ENCODE measurements around the gene AK4.
"Not testable (repeated sequence)": the region's sequence is repeated elsewhere in the genome, so short reads cannot be mapped to it uniquely, and the experiment has no call there.

AK4 gene

DNA sequence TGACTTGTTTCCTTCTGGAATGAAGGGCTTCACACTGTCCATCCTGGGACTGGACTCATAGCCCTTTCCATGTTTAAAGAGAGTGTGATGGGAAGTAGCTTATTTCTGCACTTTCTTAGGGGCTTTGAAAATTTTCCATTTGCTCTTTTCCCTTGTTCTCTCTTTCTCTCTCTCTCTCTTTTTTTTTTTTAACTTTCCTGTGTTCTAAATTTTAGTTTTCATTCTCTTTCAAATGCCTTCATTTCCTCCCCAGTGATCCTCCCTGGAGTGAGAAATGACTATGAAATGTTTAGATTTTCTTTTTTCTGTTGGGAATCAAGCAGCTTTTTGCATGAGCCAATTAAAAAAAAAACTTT, 2.1 kb downstream of the AK4 start:
- DNase-seq (ENCODE audit: insufficient read length, low spot score) = no peak
- FAIRE-seq = no peak

DNA sequence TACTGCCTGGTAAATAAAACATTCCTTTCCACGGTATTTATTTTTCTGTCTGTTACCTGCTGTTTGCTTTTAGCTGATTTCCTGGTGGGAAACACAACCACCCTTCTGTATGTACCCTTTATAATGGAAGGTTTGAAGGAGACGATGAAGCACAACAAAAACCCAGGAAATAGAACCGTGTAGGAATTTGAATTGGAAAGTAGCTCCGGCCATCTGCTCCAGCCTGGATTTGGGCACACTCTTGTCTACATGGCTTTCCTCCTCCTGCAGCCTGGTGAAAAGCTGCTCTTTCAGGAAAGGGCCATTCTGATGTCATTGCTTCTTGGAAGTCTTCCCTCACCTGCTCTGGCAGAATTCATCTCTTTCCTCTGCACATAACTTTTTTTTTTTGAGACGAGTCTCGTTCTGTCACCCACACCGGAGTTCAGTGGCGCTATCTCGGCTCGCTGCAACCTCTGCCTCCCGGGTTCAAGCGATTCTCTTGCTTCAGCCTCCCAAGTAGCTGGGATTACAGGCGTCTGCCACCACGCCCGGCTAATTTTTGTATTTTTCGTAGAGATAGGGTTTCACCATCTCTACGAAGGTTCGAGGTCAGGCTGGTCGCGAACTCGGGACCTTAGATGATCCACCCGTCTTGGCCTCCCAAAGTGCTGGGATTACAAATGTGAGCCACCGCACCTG, 2.7 kb downstream of the AK4 start:
- FAIRE-seq (no peak), DNase-seq (ENCODE audit: insufficient read length, low spot score) (no peak)

DNA sequence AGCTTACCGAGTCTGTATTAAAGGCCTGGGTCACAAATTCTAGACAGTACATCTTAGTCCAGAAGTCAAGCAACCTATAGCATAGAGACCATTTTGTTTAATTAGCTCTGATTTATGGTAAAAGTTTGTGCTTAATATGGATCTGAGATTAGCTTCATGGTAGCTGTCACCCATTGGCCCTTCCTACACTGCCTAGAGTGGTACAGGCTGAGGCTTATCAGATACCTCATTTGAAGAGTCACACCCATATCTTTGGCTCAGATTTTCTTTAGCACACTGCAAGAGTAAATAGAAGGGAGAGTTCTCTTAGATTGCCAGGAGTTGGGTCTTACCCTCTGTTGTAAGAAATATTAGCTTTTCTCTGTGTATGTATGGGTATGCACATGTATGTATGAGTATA, 3.6 kb downstream of the AK4 start:
- FAIRE-seq (no peak), DNase-seq (ENCODE audit: insufficient read length, low spot score) (no peak)

DNA sequence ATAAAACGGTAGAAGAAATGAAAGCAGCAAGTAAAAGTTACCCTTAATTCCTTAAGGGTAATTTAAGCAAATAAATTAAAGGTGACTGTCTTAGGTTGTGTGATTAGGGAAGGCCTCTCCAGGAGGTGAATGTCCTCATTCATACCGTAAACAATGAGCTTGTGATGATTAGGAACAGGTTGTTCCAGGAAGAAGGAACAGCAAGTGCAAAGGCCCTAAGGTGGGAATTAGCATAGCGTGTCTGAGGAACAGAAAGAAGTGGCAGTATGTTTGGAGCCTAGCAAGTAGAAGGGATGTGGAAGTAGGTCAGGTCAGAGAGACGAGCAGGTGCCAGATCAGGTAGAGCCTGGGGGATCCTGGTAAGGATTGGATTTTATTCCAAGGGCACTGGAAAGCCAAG, 5.6 kb downstream of the AK4 start:
- FAIRE-seq (no peak), DNase-seq (ENCODE audit: insufficient read length, low spot score) (no peak)

DNA sequence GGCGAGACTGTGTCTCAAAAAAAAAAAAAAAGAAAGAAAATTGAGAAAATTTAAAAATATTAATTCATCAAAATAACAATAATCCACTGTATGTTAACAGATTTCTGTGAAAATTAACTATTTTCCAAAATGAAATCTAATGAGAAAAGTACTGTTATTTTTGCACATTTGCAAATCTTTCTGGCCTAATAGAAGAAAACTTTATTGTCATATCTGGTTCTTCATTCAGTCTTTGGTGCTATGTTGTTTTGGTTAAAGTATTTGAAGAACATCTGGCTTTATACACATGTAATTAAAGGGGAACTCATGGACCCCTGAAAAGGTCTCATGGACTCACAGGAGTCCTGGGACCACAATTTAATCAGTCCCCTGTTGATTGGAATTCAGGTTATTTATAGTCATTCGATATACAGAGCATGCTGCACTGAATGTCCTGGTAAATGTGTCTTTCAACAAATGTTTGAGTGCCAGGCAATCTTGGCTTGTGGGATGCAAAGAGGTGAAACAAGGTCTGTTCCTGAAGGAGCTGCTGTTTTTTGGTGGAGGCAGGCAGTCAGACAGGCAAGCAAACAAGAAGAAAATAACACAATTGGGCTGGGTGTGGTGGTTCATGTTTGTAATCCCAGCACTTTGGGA, 9.0 kb downstream of the AK4 start:
- FAIRE-seq = no peak
- no peak for DNase-seq (ENCODE audit: insufficient read length, low spot score)

DNA sequence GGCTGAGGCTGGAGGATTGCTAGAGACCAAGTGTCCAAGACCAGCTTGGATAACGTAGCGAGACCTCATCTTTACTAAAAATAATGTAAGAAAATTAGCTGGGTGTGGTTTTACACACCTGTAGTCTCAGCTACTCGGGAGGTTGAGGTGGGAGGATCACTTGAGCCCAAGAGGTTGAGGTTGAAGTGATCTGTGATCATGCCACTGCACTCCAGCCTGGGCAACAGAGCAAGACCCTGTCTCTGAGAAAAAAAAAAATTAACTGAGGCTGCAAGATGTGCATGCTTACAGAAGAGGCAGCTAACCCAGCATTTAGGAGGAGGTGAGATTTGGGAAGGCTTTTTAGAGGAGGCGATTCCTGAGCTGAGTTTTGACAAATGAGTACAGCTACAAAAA, 9.5 kb downstream of the AK4 start:
- FAIRE-seq (no peak), DNase-seq (ENCODE audit: insufficient read length, low spot score) (no peak)

DNA sequence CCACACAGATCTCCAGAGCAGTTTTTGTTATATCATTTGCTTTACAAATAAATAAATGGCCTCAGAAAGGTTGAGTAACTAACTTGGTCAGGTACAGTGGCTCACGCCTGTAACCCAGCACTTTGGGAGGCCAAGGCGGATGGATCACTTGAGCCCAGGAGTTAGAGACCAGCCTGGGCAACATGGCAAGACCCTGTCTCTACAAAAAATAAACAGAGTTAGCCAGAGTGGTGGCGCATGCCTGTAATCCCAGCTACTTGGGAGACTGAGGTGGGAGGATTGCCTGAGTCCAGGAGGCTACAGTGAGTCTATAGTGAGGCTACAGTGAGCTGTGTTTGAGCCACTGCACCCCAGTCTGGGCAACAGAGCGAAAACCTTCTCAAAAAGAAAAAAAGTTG, 11.3 kb downstream of the AK4 start:
- not testable (repeated sequence) for DNase-seq (ENCODE audit: insufficient read length, low spot score); FAIRE-seq

DNA sequence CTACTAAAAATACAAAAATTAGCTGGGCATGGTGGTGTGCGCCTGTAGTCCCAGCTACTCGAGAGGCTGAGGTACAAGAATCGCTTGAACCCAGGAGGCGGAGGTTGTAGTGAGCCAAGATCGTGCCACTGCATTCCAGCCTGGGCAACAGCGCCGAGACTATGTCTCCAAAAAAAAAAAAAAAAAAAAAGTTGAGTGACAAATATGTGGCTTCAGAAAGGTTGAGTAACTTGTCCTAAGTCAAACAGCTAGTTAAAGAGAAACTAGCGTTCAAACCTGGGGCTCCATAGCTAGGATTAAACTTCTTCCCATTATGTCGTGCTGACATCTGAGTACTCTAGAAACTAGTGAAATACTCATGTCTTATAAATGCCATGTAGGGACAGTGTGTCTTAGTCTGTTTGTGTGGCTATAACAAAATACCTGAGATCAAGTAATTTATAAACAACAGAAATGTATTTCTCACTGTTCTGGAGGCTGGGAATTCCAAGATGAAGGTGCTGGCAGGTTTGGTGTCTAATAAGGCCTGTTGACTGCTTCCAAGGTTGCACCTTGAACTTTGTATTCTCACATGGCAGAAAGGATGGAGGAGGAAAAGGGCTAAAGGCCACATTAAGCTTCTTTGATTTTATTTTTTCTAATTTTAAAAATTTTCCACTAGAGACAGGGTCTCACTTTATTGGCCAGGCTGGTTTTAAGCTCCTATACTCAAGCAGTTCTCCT, 12.0 kb downstream of the AK4 start:
- DNase-seq (ENCODE audit: insufficient read length, low spot score) (no peak), FAIRE-seq (no peak)

DNA sequence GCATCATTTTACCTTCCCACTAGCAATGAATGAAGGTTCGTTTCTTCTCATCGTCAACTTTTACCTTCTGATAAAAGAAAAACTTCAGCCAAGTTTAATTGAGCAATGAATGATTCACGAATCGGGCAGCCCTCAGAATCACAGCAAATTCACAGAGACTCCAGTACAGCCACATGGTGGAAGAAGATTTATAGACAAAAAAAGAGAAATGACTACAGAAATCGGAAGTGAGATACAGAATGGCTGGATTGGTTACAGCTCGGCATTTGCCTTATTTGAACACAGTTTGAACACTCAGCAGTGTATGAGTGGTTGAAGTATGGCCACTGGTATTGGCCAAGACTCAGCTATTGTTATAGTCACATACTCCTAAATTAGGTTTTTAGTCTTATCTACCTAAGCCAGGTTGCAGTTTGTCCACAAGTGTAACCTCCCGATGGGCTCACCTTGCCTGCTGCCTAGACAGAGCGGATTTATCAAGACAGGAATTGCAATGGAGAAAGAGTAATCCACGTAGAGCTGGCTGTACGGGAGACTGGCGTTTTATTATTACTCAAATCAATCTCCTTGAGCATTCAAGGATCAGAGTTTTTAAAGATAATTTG, 15.3 kb downstream of the AK4 start:
- no peak for DNase-seq (ENCODE audit: insufficient read length, low spot score)
- FAIRE-seq = no peak

DNA sequence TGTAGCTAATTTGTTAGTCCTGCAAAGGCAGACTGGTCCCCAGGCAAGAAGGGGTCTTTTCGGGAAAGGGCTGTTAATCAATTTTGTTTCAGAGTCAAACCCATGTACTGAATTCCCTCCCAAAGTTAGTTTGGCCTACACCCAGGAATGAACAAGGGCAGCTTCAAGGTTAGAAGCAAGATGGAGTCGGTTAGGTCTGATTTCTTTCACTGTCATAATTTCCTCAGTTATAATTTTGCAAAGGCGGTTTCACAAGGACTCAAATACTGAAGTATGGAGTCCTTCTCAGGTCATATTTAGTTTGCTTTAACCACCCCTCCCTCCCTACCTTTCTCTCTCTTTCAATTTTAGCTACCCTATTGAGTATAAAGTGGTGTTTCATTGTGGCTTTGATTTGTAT, 16.1 kb downstream of the AK4 start:
- FAIRE-seq; DNase-seq (ENCODE audit: insufficient read length, low spot score): not testable (repeated sequence)

DNA sequence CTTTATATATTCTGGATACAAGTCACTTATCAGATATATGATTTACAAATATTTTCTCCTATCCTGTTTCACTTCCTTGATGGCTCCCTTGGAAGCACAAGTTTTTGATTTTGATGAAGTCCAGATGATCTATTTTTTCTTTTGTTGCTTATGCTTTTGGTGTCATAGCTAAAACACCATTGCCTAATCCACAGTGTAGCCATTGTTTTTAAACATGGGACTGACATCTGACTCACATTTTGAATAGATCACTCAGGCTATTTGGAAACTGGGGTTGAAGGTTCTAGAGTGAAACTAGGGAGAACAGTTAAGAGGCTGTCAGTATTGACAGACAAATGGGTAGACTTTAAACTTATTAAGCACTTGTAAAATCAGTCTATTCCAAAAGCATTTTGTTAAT, 16.6 kb downstream of the AK4 start:
- FAIRE-seq (peak; percentile 37), DNase-seq (ENCODE audit: insufficient read length, low spot score) (no peak)

DNA sequence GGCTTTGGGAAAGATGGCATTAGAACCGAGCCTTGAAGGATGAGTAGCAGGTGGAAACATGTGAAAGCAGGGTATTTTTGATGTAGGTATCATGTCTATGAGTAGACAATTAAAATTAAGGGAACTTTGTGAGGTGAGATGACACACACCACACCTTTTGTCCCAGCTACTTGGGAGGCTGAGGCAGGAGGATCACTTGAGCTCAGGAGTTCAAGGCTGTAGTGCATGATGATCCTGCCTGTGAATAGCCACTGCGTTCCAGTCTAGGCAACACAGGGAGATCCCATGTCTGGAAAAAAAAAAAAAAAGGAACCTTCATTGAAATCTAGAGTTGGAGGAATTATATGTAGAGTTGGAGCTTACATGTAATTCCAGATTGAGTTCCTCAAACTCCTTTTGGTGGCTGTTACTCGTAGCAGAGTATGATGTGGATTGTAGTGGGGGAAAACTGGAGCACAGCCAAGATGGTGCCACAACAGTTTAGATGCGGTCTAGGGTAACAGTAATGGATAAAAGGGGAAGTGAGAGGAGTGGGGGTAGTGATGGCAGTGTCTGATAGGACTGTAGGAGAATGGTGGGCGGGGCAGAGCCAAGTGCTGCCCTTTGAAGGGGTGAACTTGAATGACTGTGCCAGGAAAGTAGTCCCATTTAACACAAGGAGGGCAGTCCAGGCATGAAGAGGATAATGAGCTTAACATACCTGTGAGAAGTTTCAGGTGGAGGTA, 17.4 kb downstream of the AK4 start:
- FAIRE-seq (peak; percentile 51), DNase-seq (ENCODE audit: insufficient read length, low spot score) (no peak)

DNA sequence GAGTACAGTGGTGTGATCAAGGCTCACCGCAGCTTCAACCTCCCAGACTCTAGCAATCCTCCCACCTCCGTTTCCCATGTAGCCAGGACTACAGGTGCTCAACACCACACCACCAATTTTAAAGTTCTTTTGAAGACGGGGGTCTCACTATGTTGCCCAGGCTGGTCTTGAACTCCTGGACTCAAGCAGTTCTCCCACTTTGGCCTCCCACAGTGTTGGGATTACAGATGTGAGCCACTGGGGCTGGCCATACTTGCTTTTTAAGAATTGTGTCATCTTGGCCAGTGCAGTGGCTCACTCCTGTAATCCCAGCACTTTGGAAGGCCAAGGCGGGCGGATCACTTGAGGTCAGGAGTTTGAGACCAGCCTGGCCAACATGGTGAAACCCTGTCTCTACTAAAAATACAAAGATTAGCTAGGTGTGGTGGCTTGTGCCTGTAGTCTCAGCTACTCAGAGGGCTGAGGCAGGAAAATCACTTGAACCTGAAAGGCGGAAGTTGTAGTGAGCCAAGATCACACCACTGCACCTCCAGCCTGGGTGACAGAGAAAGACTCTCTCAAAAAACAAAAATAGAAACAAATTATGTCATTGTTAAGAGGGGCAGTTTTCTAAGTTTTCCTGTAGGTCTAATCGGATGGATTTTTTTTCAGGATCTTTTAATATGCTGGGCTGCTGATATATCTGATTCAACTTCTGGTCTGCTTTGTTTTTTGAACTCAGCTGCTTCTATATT, 18.7 kb downstream of the AK4 start:
- DNase-seq (ENCODE audit: insufficient read length, low spot score) (no peak), FAIRE-seq (no peak)

DNA sequence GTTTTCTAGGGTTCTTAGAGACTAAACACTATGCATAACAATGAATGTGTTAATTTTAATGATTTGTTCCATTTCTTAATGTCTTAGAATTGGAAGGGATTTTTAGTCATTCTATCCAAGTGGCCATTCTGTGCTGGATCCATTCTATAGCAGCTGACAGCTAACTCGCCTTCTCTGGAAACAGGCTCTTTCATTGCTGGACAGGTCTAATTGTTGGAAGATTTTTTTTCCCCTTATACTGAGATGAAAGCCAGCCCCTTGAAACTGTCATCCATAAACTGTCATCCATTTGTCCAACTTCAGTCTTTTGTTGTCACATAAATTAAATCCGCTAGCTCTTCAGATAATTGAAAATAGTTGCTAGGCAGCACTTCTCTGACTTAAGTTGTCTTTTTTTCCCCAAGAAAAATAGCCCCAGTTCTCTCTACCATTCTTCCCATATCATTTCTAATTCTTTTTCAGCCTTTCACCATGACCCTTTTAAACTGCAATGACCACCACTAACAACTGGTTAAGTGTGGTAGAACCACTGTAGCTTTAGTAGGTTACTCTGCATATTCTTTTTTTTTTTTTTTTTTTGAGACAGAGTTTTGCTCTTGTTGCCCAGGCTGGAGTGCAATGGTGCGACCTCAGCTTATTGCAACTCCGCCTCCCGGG, 19.7 kb downstream of the AK4 start:
- no peak for DNase-seq (ENCODE audit: insufficient read length, low spot score)
- FAIRE-seq = no peak

DNA sequence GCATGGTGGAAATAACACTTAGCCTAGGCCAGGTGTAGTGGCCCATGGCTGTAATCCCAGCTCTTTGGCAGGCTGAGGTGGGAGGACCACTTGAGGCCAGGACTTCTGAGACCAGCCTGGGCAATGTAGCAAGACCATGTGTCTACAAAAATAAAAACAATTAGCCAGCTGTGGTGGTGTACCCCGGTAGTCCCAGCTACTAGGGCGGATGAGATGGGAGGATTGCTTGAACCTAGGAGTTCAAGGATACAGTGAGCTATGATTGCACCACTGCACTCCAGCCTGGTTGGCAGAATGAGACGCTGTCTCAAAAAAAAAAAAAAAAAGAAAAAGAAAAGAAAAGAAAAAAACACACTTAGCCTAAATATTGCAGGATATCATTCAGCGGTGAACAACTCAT, 20.9 kb downstream of the AK4 start:
- no peak for DNase-seq (ENCODE audit: insufficient read length, low spot score)
- FAIRE-seq = no peak

DNA sequence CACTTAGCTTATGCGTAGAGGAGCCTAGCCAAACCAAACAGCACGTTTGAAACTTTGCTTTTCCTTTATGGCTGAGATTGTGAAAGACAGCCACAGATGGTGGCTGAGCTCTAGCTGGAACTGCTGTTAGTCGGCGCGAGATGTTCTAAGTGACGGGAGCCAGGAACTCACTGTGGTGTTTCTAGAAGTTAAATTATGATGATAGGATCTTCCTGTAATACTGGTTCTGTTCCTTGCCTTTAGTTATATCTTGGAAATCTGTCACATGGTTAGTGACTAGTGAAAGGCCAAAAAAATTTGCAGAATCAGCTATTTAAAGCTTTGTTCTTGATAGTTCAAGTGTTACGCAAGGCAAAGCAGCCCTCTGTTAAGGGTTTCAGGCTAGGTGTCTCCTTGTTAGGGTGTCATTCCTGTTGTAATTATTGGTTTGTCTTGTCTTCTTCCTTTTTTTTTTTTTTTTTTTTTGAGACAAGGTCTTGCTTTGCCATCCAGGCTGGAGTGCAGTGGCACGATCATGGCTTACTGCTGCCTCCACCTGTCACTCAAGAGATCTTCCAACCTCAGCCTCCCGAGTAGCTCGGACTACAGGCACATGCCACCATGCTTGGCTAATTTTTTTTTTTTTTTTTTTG, 22.6 kb downstream of the AK4 start:
- no peak for DNase-seq (ENCODE audit: insufficient read length, low spot score)
- FAIRE-seq = no peak

DNA sequence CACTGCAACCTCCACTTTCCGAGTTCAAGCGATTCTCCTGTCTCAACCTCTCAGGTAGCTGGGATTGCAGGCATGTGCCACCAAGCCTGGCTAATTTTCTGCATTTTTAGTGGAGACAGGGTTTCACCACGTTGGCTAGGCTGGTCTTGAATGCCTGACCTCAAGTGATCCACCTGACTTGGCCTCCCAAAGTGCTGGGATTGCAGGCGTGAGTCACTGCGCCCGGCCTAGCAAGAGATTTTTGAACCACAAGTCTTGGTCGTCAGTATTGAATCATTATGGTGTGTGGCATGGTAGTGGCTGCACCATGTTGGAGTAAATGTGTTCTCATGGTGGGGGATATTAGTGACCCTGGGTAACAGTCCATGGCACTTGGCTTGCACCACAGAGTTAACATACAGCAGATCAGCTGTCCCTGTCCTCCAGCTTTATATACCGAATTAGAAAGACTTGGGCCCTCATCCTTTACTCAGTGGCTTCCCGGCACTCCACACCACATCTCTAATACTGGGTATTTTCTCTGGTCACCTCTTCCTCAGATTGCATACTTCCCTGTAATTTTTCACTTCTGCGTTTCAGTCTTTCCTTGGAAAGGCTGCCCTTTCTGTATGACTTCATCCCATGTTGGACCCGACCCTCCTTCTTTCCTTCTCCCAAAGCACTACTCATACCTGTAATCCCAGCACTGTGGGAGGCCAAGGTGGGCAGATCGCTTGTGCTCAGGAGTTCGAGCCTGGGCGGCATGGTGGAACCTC, 25.1 kb downstream of the AK4 start:
- DNase-seq (ENCODE audit: insufficient read length, low spot score) = no peak
- FAIRE-seq = no peak

DNA sequence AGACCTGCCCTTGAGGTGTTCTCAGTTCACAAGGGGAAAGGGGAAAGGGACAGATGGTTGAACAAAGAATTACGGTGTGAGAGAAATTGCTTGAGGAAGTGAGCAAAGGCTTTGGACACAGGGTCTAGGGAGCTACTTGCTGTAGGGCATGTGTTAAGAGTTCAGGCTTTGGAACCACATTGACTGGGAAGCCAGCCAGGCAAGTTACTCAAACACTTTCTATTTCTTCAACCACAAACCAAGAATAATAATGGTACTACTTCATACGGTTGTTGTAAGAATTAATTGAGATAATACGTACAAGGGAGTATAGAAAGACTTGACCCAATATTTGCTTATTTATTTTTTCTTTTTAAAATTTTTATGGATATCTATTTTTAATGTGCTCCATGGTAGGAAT, 26.6 kb downstream of the AK4 start:
- DNase-seq (ENCODE audit: insufficient read length, low spot score) = peak; percentile 36
- peak; percentile 80 for FAIRE-seq
